Heart right ventricle (tissue), 16 donors: ENCODE data around the gene CFDP1. TPM values are rescaled to one million over a fixed set of nuclear protein-coding genes. Genes with fewer than 3 reads are reported as not detected.
A peak's percentile ranks its signal among the peaks of the same experiment; 100 is the strongest.

Experiments used
- ATAC-seq, 8 donors: fragments of 200-7000 bp; cut with Tn5 transposase; one replicate each; pipeline ENCODE4 v1.9.1; 2020; ENCODE audit warnings: mild to moderate bottlenecking in 8 of 8, moderate library complexity in 8 of 8, moderate number of reproducible peaks in 1 of 8
- DNase-seq, 2 donors: peaks; one replicate each; pipeline ENCODE4 v3.0.0-alpha.2; 2020
- H3K27ac ChIP-seq, 10 donors: fragments of 200-600 bp; sonication (generic) in 2 of 10; one replicate each; pipeline versions ENCODE4 v1.5.0 to v1.8.0; 2020 to 2022; ENCODE audit warnings: mild to moderate bottlenecking in 3 of 10
- H3K27me3 ChIP-seq, 7 donors: fragments of 200-600 bp; one replicate each; pipeline ENCODE4 v1.8.0; 2021 to 2022; ENCODE audit warnings: mild to moderate bottlenecking in 2 of 7
- H3K36me3 ChIP-seq, 9 donors: fragments of 200-600 bp; sonication (generic) in 1 of 9; one replicate each; pipeline versions ENCODE4 v1.5.0 to v1.8.0; 2020 to 2022; ENCODE audit warnings: mild to moderate bottlenecking in 2 of 9
- H3K4me1 ChIP-seq, 9 donors: fragments of 200-600 bp; sonication (generic) in 1 of 9; one replicate each; pipeline versions ENCODE4 v1.5.0 to v1.8.0; 2020 to 2022; ENCODE audit warnings: mild to moderate bottlenecking in 4 of 9
- H3K4me3 ChIP-seq, 10 donors: fragments of 200-600 bp; sonication (generic) in 2 of 10; one replicate each; pipeline versions ENCODE4 v1.5.0 to v1.8.0; 2020 to 2022; ENCODE audit warnings: mild to moderate bottlenecking in 7 of 10, moderate library complexity in 2 of 10
- H3K9me3 ChIP-seq, 11 donors: fragments of 200-600 bp in 10 of 11; sonication (generic) in 2 of 11; one replicate each; pipeline versions ENCODE4 v1.5.0 to v1.8.0; 2013 to 2022; ENCODE audit warnings: mild to moderate bottlenecking in 2 of 11, control low read depth in 1 of 11, moderate library complexity in 1 of 11
- WGBS, 2 donors: extraction: QIAGEN DNeasy Blood & Tissue Kit; methylation state at CpG; one replicate each; pipeline ENCODE4 v1.1.7; 2013; ENCODE audit warnings: inconsistent platforms in 1 of 2; 5-methylcytosine and 5-hydroxymethylcytosine counted together
- intact Hi-C, 10 donors: fragments of 100-400 bp; cut with DNase I; formaldehyde crosslinking; loops; one replicate each; pipeline versions ENCODE4 v1.11.1 to v1.14.2; 2022
- polyA plus RNA-seq, 2 donors: library from polyadenylated mRNA; stranded (reverse); fragments of 200-250 nt; gene quantifications; one replicate each; pipeline ENCODE4 v1.2.3, GENCODE V29; 2013
- total RNA-seq, 10 donors: library from RNA; stranded (reverse); fragmentation: NEBNext Ultra II Directional in 3 of 10; extraction: Animal tissue kit (Norgen Biotek cat#: 25700) in 3 of 10; gene quantifications; one replicate each; pipeline versions ENCODE4 v1.2.1 to v1.2.4, GENCODE V29; 2021 to 2023
- TF ChIP-seq, protein P1 (sequence below), 9 donors: fragments of 200-600 bp; sonication (generic) in 2 of 9; IDR thresholded peaks; one replicate each; pipeline versions ENCODE4 v1.5.0 to v1.8.0; 2021 to 2022; ENCODE audit warnings: antibody characterized with exemption in 9 of 9, mild to moderate bottlenecking in 5 of 9, moderate library complexity in 1 of 9
- donor health status: Arrhythmogenic right ventricular cardiomyopathy.
- donor health status: ischemic (EF 13 %, LVEDD 7.1; RV severe dilation, severe dysfunction).
- donor health status: healthy with polysubstance abuse.
- donor health status: DM: no; HTN: yes; CAD: no.
- donor health status: DM: no; HTN: no; CAD: no.
- donor health status: ischemic (EF 25% LVEDD 6.9; RV normal size, moderate dysfunction).
- donor health status: ischemic (EF 25% LVEDD 5.7; RV mildly dilated, moderate dysfunction).
- donor health status: healthy.
- donor health status: DM: yes; HTN: yes; CAD: no.
- donor health status: Ischemic cardiomyopathy.
- donor health status: ischemic (EF 35%, LVEDD 5.7; RV mildly dilated, moderate dysfunction).
- donor health status: nonischemic (EF 11% LVEDD 7.7; RV severe dilation, severe dysfunction).
- donor health status: DM: yes; HTN: yes; CAD: no.
- donor health status: PGD.
- donor health status: ischemic (EF 29% LVEDD 5.4; RV normal size, mild dysfunction).
- donor health status: nonischemic (EF 23%, LVEDD 6.1; RV moderate dilation, normal function).

CFDP1 gene
- total and polyA plus RNA-seq, 12 donors = 19.0 to 63.6 (median 25.0) TPM

DNA sequence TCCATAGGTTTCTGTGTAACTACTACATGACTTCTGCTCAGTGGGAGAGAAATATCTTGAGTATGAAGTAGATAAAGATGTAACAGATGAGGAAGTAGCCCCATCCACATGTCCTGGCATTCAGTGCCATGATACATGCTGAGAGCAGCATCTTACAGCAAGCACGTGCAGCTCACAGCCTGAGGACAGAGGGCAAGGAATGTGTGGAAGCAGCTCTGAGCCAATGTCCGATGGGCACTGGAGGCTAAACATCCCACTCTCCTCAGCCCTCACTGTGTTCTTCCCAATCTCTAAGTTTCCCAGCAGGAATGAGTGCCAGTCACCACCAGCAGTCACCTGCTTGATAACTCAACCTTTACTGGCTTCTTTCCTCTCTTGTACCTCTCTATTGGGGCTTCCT, 40.4 kb downstream of the CFDP1 start:
- ATAC-seq = peak in 5 of 8 donors; percentile 13 to 89 (median 36)
- Histone ChIP-seq H3K27ac (no peak overlapping the region), H3K4me3 (no peak overlapping the region), H3K27me3 (no peaks in the 10 kb centered on the region), H3K36me3 (peaks cover 0 to 66% (median 4%) of the 10 kb centered on the region in 9 donors), H3K9me3 (no peaks in the 10 kb centered on the region), H3K4me1 (peaks cover 0 to 49% (median 22%) of the 10 kb centered on the region in 9 donors)
- intact Hi-C loops = no loop called here
- TF ChIP-seq, protein P1, sequence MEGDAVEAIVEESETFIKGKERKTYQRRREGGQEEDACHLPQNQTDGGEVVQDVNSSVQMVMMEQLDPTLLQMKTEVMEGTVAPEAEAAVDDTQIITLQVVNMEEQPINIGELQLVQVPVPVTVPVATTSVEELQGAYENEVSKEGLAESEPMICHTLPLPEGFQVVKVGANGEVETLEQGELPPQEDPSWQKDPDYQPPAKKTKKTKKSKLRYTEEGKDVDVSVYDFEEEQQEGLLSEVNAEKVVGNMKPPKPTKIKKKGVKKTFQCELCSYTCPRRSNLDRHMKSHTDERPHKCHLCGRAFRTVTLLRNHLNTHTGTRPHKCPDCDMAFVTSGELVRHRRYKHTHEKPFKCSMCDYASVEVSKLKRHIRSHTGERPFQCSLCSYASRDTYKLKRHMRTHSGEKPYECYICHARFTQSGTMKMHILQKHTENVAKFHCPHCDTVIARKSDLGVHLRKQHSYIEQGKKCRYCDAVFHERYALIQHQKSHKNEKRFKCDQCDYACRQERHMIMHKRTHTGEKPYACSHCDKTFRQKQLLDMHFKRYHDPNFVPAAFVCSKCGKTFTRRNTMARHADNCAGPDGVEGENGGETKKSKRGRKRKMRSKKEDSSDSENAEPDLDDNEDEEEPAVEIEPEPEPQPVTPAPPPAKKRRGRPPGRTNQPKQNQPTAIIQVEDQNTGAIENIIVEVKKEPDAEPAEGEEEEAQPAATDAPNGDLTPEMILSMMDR (IDR thresholded peaks at IDR 0.05) = no peak
- no peak for DNase-seq
- WGBS, 2 donors = 42 to 53% methylated on average over 2 of the region's 2 CpGs

GRCh38 chr16:75390926-75391653, 42.2 kb downstream of the CFDP1 start:
- peak overlapping the region in 1 of 10 donors; percentile 8 for H3K27ac ChIP-seq

GRCh38 chr16:75389096-75389690, 44.1 kb downstream of the CFDP1 start:
- H3K27me3 ChIP-seq = peaks cover 0 to 5% (median 0%) of the 10 kb centered on the region in 7 donors
- DNase-seq (no peak), ATAC-seq (peak in 4 of 8 donors; percentile 33 to 63 (median 45))
- H3K4me3 ChIP-seq = no peak overlapping the region
- TF ChIP-seq, protein P1 (IDR thresholded peaks at IDR 0.05) = no peak
- peak overlapping the region in 7 of 10 donors; percentile 1 to 57 (median 16) for H3K27ac ChIP-seq
- intact Hi-C loops = loop anchor here in 6 of 10 donors (2.0 to 10.0 kb wide), 7 partner anchors 64 to 194 kb away; partner anchors contain the start of gene CTRB2 (in 1 of the 6)
- no peaks in the 10 kb centered on the region for H3K9me3 ChIP-seq
- H3K4me1 ChIP-seq = peaks cover 0 to 59% (median 22%) of the 10 kb centered on the region in 9 donors
- WGBS, 2 donors = 82 to 88% methylated on average over 2 of the region's 2 CpGs
- peaks cover 0 to 61% (median 0%) of the 10 kb centered on the region in 9 donors for H3K36me3 ChIP-seq

More at GRCh38 chr16:75390926-75391653, 42.2 kb downstream of the CFDP1 start:
- TF ChIP-seq, protein P1 (IDR thresholded peaks at IDR 0.05) = no peak
- ATAC-seq (no peak), DNase-seq (no peak)
- no peaks in the 10 kb centered on the region for H3K27me3 ChIP-seq
- intact Hi-C loops = no loop called here
- 80 to 82% methylated on average over 1 of the region's 1 CpG for WGBS, 2 donors
- peaks cover 0 to 70% (median 4%) of the 10 kb centered on the region in 9 donors for H3K36me3 ChIP-seq
- H3K4me1 ChIP-seq = peaks cover 0 to 48% (median 22%) of the 10 kb centered on the region in 9 donors
- H3K4me3 ChIP-seq = no peak overlapping the region
- H3K9me3 ChIP-seq = no peaks in the 10 kb centered on the region

- Histone ChIP-seq H3K4me1 (peaks cover 0 to 61% (median 22%) of the 10 kb centered on the region in 9 donors), H3K27me3 (peaks cover 0 to 17% (median 0%) of the 10 kb centered on the region in 7 donors), H3K9me3 (no peaks in the 10 kb centered on the region), H3K27ac (peak overlapping the region in 4 of 10 donors; percentile 1 to 48 (median 12)), H3K4me3 (no peak overlapping the region), H3K36me3 (peaks cover 0 to 53% (median 0%) of the 10 kb centered on the region in 9 donors)
- intact Hi-C loops = loop anchor here in 6 of 10 donors (2.0 to 10.0 kb wide), 7 partner anchors 63 to 193 kb away; partner anchors contain the start of gene CTRB2 (in 1 of the 6)
- TF ChIP-seq, protein P1 (IDR thresholded peaks at IDR 0.05) = no peak
- ATAC-seq (no peak), DNase-seq (no peak)
- 89 to 94% methylated on average over 4 of the region's 4 CpGs for WGBS, 2 donors
Measured at GRCh38 chr16:75387951-75388350, 45.4 kb downstream of the CFDP1 start.
